K562 (cell line): ENCODE data around the gene KIF26A. TPM values are rescaled to one million over a fixed set of nuclear protein-coding genes. Genes with fewer than 3 reads are reported as not detected.
A peak's percentile ranks its signal among the peaks of the same experiment; 100 is the strongest.

Experiments used
- ATAC-seq: fragments of 200-7000 bp; cut with Tn5 transposase; 3 replicates; pipeline ENCODE4 v1.9.1; 2020; ENCODE audit warnings: moderate library complexity
- BruUV-seq: library from RNA; stranded (reverse); fragments of 400-500 nt; replicated peaks from 2 replicates; lab custom pipeline; 2021; lab: Mats Ljungman, UMichigan
- CTCF ChIA-PET: fragments of 300-600 bp; formaldehyde crosslinking; extraction: SDS; loops from one replicate; lab custom pipeline; 2021; ENCODE audit warnings: low intra/inter-chr PET ratio; lab: Yijun Ruan, JAX
- POLR2A ChIA-PET: fragments of 300-600, 350-650 bp; sonication (Branson Sonifier 250); formaldehyde crosslinking; extraction: SDS; loops from one replicate; lab custom pipeline; 2021; ENCODE audit warnings: antibody characterized with exemption, inconsistent platforms; lab: Yijun Ruan, JAX
- DNase-seq, 4 experiments: peaks; one replicate each; pipeline versions ENCODE4 v3.0.0 to v3.0.0-alpha.2; 2011 to 2018; ENCODE audit warnings: low spot score in 3 of 4, mixed read lengths in 3 of 4; ENCODE audit errors: extremely low read depth in 1 of 4
- FAIRE-seq: peaks from 2 replicates; lab custom pipeline; 2011; peaks lifted over from hg19 to GRCh38; lab: Jason Lieb, UNC
- H2AFZ ChIP-seq: 2 replicates; pipeline ENCODE4 v1.6.0; 2011; ENCODE audit warnings: low read depth, low read length, control low read depth, inconsistent platforms
- H3K27ac ChIP-seq: fragments of 200-600 bp; 3 replicates; pipeline ENCODE4 v1.8.0; 2011; ENCODE audit warnings: low read depth, mild to moderate bottlenecking, control low read depth, inconsistent platforms, low read length, moderate library complexity, mixed read lengths; ENCODE audit errors: extremely low read depth
- H3K27me3 ChIP-seq, 2 experiments: fragments of 300-600 bp in 1 of 2; 2 replicates in 1 of 2; 3 replicates in 1 of 2; pipeline versions ENCODE4 v1.6.0 to v1.8.0; 2011; ENCODE audit warnings: inconsistent platforms in 2 of 2, low read length in 2 of 2, mild to moderate bottlenecking in 1 of 2, mixed read lengths in 1 of 2, moderate library complexity in 1 of 2; ENCODE audit not compliant: control insufficient read depth in 2 of 2, insufficient read depth in 2 of 2
- H3K36me3 ChIP-seq: fragments of 300-600 bp; 3 replicates; pipeline ENCODE4 v1.8.0; 2011; ENCODE audit warnings: mild to moderate bottlenecking, low read length, inconsistent platforms; ENCODE audit not compliant: control insufficient read depth, insufficient read depth
- H3K4me1 ChIP-seq, 2 experiments: fragments of 200-600 bp in 1 of 2; replicated peaks in 1 of 2; 2 replicates in 1 of 2; 3 replicates in 1 of 2; pipeline versions ENCODE4 v1.5.1 to v1.8.0; 2011; ENCODE audit warnings: inconsistent platforms in 2 of 2, low read length in 2 of 2, mild to moderate bottlenecking in 1 of 2, mixed read lengths in 1 of 2, moderate library complexity in 1 of 2; ENCODE audit not compliant: control insufficient read depth in 2 of 2, insufficient read depth in 2 of 2
- H3K4me2 ChIP-seq: 2 replicates; pipeline ENCODE4 v1.6.1; 2011; ENCODE audit warnings: low read length, control low read depth, inconsistent platforms, mixed read lengths; ENCODE audit not compliant: insufficient read depth
- H3K4me3 ChIP-seq: fragments of 200-600 bp; sonication (generic), shearing (Covaris generic); 2 replicates; pipeline ENCODE4 v1.5.1; 2016; ENCODE audit warnings: control low read depth, inconsistent platforms
- H3K79me2 ChIP-seq: fragments of 200-600 bp; 3 replicates; pipeline ENCODE4 v1.8.0; 2011; ENCODE audit warnings: low read length, inconsistent platforms; ENCODE audit not compliant: control insufficient read depth, insufficient read depth
- H3K9ac ChIP-seq, 2 experiments: 2 replicates each; pipeline versions ENCODE4 v1.6.0 to v1.6.1; 2011; ENCODE audit warnings: low read depth in 2 of 2, low read length in 2 of 2, control low read depth in 1 of 2, inconsistent platforms in 1 of 2, mild to moderate bottlenecking in 1 of 2, mixed read lengths in 1 of 2; ENCODE audit not compliant: insufficient read depth in 1 of 2
- H3K9me1 ChIP-seq: one replicate; pipeline ENCODE4 v1.6.0; 2011; ENCODE audit warnings: inconsistent platforms, mild to moderate bottlenecking, low read length, moderate library complexity; ENCODE audit not compliant: control insufficient read depth, insufficient read depth
- H3K9me3 ChIP-seq: replicated peaks from 2 replicates; pipeline ENCODE4 v1.5.1; 2011; ENCODE audit warnings: low read depth, low read length, inconsistent platforms; ENCODE audit not compliant: control insufficient read depth, insufficient read depth
- H4K20me1 ChIP-seq: replicated peaks from 2 replicates; pipeline ENCODE4 v1.6.1; 2011; ENCODE audit warnings: low read length, inconsistent platforms, mixed read lengths; ENCODE audit not compliant: control insufficient read depth, insufficient read depth
- BCOR ChIP-seq: fragments of 450-650 bp; IDR thresholded peaks from 2 replicates; pipeline ENCODE4 v1.6.1; 2016
- CAMTA2 ChIP-seq: fragments of 250-450 bp; sonication (Bioruptor Pico); conservative IDR thresholded peaks from 2 replicates; pipeline ENCODE4 v1.5.1; 2022
- NFE2L1 ChIP-seq: fragments of 450-650 bp; IDR thresholded peaks from 2 replicates; pipeline ENCODE4 v1.6.1; 2016; ENCODE audit warnings: missing genetic modification characterization, low read depth, mild to moderate bottlenecking, missing compliant biosample characterization, moderate library complexity, borderline replicate concordance
- NR2C2 ChIP-seq, 2 experiments: fragments of 200-800 bp in 1 of 2; sonication (Bioruptor generic) in 1 of 2; sonication (generic) in 1 of 2; formaldehyde crosslinking in 1 of 2; IDR thresholded peaks; 2 replicates each; pipeline versions ENCODE4 v1.6.1 to v1.8.0; 2016 to 2022; ENCODE audit warnings: mild to moderate bottlenecking in 1 of 2, missing compliant biosample characterization in 1 of 2, missing genetic modification characterization in 1 of 2, missing genetic modification reagents in 1 of 2
- POLR2B ChIP-seq: fragments of 450-650 bp; IDR thresholded peaks from 2 replicates; pipeline ENCODE4 v1.6.1; 2018; ENCODE audit warnings: low read depth; ENCODE audit not compliant: partially characterized antibody
- RFX5 ChIP-seq: IDR thresholded peaks from 2 replicates; pipeline ENCODE4 v1.6.1; 2011; ENCODE audit warnings: low read depth, mild to moderate bottlenecking, improper control_type of control experiment, low read length
- STAG1 ChIP-seq: sonication (generic); formaldehyde crosslinking; IDR thresholded peaks from 2 replicates; pipeline ENCODE4 v1.5.0; 2020; ENCODE audit warnings: missing genetic modification reagents, borderline replicate concordance
- ZNF175 ChIP-seq: fragments of 200-800 bp; sonication (Bioruptor generic); IDR thresholded peaks from 2 replicates; pipeline ENCODE4 v1.6.1; 2016; ENCODE audit warnings: low read depth, mild to moderate bottlenecking, missing genetic modification characterization, missing compliant biosample characterization
- WGBS: fragments of 100-300 bp; shearing (Covaris generic); methylation state at CpG from one replicate; pipeline ENCODE4 v1.1.6; 2016; ENCODE audit warnings: low coverage, mixed read lengths; ENCODE audit not compliant: insufficient coverage; ENCODE audit errors: missing lambda C conversion rate; 5-methylcytosine and 5-hydroxymethylcytosine counted together
- in situ Hi-C: fragments of 300-500 bp; cut with MboI; formaldehyde crosslinking; loops from 4 replicates; pipeline ENCODE4 v1.15.0; 2018; ENCODE audit warnings: inconsistent platforms, mixed read lengths
- intact Hi-C: fragments of 100-400 bp; cut with micrococcal nuclease; formaldehyde crosslinking; loops from 2 replicates; pipeline ENCODE4 v1.14.2; 2022
- polyA plus RNA-seq, 8 experiments: library from polyadenylated mRNA; depleted of rRNA in 4 of 8; stranded (reverse) in 5 of 8; unstranded in 3 of 8; fragments of >200 nt; fragmentation: Nextera tagmentation in 2 of 8; fragmentation: Illumina TruSeq in 1 of 8; extraction: Ambion mirVana in 2 of 8; extraction: Trizol in 1 of 8; gene quantifications; 2 replicates each; pipeline versions ENCODE4 v1.2.1 to v1.2.3, GENCODE V29; 2011 to 2014; ENCODE audit warnings: inconsistent platforms in 1 of 8, missing spikeins in 1 of 8
- total RNA-seq, 7 experiments: library from RNA; depleted of rRNA in 6 of 7; stranded (reverse); fragments of >200 nt in 6 of 7; fragmentation: Illumina TruSeq in 2 of 7; extraction: Trizol in 2 of 7; gene quantifications; 2 replicates each; pipeline versions ENCODE4 v1.2.1 to v1.2.3, GENCODE V29; 2011 to 2021; ENCODE audit warnings: low replicate concordance in 1 of 7
- TF ChIP-seq, protein P1 (sequence below): IDR thresholded peaks from 2 replicates; pipeline ENCODE4 v1.6.1; 2012; ENCODE audit warnings: low read depth, low read length, improper control_type of control experiment, borderline replicate concordance
- TF ChIP-seq, protein P2 (sequence below): fragments of 450-650 bp; formaldehyde crosslinking; IDR thresholded peaks from 2 replicates; pipeline ENCODE4 v1.4.0; 2020; ENCODE audit warnings: mild to moderate bottlenecking
- TF ChIP-seq, protein P3 (sequence below): fragments of 450-650 bp; IDR thresholded peaks from 2 replicates; pipeline ENCODE4 v1.7.1; 2018; ENCODE audit warnings: mild to moderate bottlenecking, low read depth; ENCODE audit not compliant: partially characterized antibody
- TF ChIP-seq, protein P4 (sequence below): fragments of 250-450 bp; sonication (Bioruptor Pico); IDR thresholded peaks from 2 replicates; pipeline ENCODE4 v1.8.0; 2021; ENCODE audit warnings: borderline replicate concordance, mild to moderate bottlenecking, moderate library complexity; ENCODE audit not compliant: poor library complexity, severe bottlenecking
- TF ChIP-seq, protein P5 (sequence below): fragments of 450-650 bp; IDR thresholded peaks from 2 replicates; pipeline ENCODE4 v1.6.1; 2014; ENCODE audit warnings: low read depth, mild to moderate bottlenecking, moderate library complexity, borderline replicate concordance

Gene KIF26A
- total and polyA plus RNA-seq, 9 of the 15 experiments (the other 6 are each of a cell fraction or from before 2014, with no cell fraction given), result 0.04 TPM; not detected in 8

DNA sequence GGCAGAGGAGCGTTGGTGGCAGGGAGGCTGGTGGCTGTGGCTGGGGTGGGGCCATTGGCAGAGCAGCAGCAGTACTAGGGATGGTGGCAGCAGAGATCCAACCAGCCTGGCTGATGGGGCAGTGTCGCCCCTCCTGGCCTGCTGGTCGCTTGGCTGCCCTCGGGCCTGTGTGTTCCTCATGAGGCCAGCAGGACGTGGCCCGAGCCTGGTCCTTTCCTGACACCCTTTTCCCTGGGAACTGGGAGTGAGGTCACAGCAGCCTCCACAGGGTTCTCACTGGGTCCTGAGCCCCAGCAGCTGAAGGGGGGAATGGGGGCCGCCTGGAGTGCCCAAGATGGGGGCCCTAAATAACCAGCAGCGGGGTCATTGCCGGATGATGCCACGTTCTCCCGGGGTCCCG lies 46.1 kb downstream of the KIF26A start:
- H3K36me3 ChIP-seq, result no peaks in the 10 kb centered on the region
- H3K79me2 ChIP-seq, result no peaks in the 10 kb centered on the region
- ChIA-PET CTCF (no interaction called here), POLR2A (interaction anchor here (0.5 kb wide), 1 partner anchor 116 kb away, joined by 3 read pairs; no protein-coding TSS in a partner anchor)
- no peaks in the 10 kb centered on the region for H4K20me1 ChIP-seq
- no peaks in the 10 kb centered on the region for H3K9me3 ChIP-seq
- intact Hi-C loops (no loop called here), in situ Hi-C loops (no loop called here)
- no peak for ATAC-seq
- H3K27me3 ChIP-seq, result peaks cover 0 to 7% of the 10 kb centered on the region in 2 experiments; a peak in 1 of 5 replicates
- H3K4me2 ChIP-seq, result no peak overlapping the region
- H3K4me1 ChIP-seq, result no peaks in the 10 kb centered on the region
- H3K4me3 ChIP-seq, result no peak overlapping the region
- H2AFZ ChIP-seq, result no peak overlapping the region
- no peak overlapping the region for H3K27ac ChIP-seq
- BruUV-seq, result no TSS peak
- no peaks in the 10 kb centered on the region for H3K9me1 ChIP-seq
- no peak for FAIRE-seq
- WGBS, result 0% methylated on average over 5 of the region's 12 CpGs
- no peak overlapping the region for H3K9ac ChIP-seq
- DNase-seq, result peak in 1 of 4 experiments; percentile 2
- TF ChIP-seq, protein P1, sequence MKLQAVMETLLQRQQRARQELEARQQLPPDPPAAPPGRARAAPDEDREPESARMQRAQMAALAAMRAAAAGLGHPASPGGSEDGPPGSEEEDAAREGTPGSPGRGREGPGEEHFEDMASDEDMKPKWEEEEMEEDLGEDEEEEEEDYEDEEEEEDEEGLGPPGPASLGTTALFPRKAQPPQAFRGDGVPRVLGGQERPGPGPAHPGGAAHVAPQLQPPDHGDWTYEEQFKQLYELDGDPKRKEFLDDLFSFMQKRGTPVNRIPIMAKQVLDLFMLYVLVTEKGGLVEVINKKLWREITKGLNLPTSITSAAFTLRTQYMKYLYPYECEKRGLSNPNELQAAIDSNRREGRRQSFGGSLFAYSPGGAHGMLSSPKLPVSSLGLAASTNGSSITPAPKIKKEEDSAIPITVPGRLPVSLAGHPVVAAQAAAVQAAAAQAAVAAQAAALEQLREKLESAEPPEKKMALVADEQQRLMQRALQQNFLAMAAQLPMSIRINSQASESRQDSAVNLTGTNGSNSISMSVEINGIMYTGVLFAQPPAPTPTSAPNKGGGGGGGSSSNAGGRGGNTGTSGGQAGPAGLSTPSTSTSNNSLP, result no peak
- TF ChIP-seq, protein P2, sequence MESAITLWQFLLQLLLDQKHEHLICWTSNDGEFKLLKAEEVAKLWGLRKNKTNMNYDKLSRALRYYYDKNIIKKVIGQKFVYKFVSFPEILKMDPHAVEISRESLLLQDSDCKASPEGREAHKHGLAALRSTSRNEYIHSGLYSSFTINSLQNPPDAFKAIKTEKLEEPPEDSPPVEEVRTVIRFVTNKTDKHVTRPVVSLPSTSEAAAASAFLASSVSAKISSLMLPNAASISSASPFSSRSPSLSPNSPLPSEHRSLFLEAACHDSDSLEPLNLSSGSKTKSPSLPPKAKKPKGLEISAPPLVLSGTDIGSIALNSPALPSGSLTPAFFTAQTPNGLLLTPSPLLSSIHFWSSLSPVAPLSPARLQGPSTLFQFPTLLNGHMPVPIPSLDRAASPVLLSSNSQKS (CRISPR knock-in tag), result no peak
- TF ChIP-seq STAG1 (CRISPR knock-in tag) (no peak), POLR2B (no peak), RFX5 (no peak), BCOR (no peak), CAMTA2 (no peak), ZNF175 (CRISPR knock-in tag) (no peak), NFE2L1 (tag) (no peak), NR2C2 (CRISPR knock-in tag; IDR thresholded peaks at IDR 0.05) (no peak), NR2C2 (tag; IDR thresholded peaks at IDR 0.05) (no peak)
- TF ChIP-seq, protein P3, sequence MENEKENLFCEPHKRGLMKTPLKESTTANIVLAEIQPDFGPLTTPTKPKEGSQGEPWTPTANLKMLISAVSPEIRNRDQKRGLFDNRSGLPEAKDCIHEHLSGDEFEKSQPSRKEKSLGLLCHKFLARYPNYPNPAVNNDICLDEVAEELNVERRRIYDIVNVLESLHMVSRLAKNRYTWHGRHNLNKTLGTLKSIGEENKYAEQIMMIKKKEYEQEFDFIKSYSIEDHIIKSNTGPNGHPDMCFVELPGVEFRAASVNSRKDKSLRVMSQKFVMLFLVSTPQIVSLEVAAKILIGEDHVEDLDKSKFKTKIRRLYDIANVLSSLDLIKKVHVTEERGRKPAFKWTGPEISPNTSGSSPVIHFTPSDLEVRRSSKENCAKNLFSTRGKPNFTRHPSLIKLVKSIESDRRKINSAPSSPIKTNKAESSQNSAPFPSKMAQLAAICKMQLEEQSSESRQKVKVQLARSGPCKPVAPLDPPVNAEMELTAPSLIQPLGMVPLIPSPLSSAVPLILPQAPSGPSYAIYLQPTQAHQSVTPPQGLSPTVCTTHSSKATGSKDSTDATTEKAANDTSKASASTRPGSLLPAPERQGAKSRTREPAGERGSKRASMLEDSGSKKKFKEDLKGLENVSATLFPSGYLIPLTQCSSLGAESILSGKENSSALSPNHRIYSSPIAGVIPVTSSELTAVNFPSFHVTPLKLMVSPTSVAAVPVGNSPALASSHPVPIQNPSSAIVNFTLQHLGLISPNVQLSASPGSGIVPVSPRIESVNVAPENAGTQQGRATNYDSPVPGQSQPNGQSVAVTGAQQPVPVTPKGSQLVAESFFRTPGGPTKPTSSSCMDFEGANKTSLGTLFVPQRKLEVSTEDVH, result no peak
- TF ChIP-seq, protein P4, sequence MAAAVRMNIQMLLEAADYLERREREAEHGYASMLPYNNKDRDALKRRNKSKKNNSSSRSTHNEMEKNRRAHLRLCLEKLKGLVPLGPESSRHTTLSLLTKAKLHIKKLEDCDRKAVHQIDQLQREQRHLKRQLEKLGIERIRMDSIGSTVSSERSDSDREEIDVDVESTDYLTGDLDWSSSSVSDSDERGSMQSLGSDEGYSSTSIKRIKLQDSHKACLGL (CRISPR knock-in tag), result no peak
- TF ChIP-seq, protein P5, sequence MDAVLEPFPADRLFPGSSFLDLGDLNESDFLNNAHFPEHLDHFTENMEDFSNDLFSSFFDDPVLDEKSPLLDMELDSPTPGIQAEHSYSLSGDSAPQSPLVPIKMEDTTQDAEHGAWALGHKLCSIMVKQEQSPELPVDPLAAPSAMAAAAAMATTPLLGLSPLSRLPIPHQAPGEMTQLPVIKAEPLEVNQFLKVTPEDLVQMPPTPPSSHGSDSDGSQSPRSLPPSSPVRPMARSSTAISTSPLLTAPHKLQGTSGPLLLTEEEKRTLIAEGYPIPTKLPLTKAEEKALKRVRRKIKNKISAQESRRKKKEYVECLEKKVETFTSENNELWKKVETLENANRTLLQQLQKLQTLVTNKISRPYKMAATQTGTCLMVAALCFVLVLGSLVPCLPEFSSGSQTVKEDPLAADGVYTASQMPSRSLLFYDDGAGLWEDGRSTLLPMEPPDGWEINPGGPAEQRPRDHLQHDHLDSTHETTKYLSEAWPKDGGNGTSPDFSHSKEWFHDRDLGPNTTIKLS, result no peak
